ENCODE measurements around the gene WDR70. TPM values are rescaled to one million over a fixed set of nuclear protein-coding genes. Genes with fewer than 3 reads are reported as not detected.
"Not testable (repeated sequence)": the region's sequence is repeated elsewhere in the genome, so short reads cannot be mapped to it uniquely, and the experiment has no call there.

WDR70 gene
- total and polyA plus RNA-seq, 12 donors, result 9.2 to 26.0 (median 18.4) TPM

GRCh38 chr5:37517686-37518085 lies 138.6 kb downstream of the WDR70 start:
- no peaks in the 10 kb centered on the region for H3K4me1 ChIP-seq
- no peaks in the 10 kb centered on the region for H3K27me3 ChIP-seq
- WGBS, 2 donors, result 99% methylated on average over 3 of the region's 3 CpGs
- TF ChIP-seq, protein P1, sequence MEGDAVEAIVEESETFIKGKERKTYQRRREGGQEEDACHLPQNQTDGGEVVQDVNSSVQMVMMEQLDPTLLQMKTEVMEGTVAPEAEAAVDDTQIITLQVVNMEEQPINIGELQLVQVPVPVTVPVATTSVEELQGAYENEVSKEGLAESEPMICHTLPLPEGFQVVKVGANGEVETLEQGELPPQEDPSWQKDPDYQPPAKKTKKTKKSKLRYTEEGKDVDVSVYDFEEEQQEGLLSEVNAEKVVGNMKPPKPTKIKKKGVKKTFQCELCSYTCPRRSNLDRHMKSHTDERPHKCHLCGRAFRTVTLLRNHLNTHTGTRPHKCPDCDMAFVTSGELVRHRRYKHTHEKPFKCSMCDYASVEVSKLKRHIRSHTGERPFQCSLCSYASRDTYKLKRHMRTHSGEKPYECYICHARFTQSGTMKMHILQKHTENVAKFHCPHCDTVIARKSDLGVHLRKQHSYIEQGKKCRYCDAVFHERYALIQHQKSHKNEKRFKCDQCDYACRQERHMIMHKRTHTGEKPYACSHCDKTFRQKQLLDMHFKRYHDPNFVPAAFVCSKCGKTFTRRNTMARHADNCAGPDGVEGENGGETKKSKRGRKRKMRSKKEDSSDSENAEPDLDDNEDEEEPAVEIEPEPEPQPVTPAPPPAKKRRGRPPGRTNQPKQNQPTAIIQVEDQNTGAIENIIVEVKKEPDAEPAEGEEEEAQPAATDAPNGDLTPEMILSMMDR (IDR thresholded peaks at IDR 0.05), result no peak
- H3K9me3 ChIP-seq, result peaks cover 0 to 12% (median 0%) of the 10 kb centered on the region in 11 donors
- no peak overlapping the region for H3K4me3 ChIP-seq
- no peak overlapping the region for H3K27ac ChIP-seq
- H3K36me3 ChIP-seq, result peaks cover 0 to 42% (median 11%) of the 10 kb centered on the region in 9 donors
- no peak for DNase-seq
- ATAC-seq, result no peak
- intact Hi-C loops (cut with DNase I), result no loop called here

GRCh38 chr5:37518356-37518755 lies 139.2 kb downstream of the WDR70 start:
- H3K4me1 ChIP-seq; ATAC-seq; DNase-seq; H3K27me3 ChIP-seq; intact Hi-C loops (cut with DNase I); H3K27ac ChIP-seq; H3K4me3 ChIP-seq: not testable (repeated sequence)
- Histone ChIP-seq H3K9me3 (peaks cover 0 to 12% (median 0%) of the 10 kb centered on the region in 11 donors), H3K36me3 (peaks cover 0 to 47% (median 11%) of the 10 kb centered on the region in 9 donors)
- WGBS, 2 donors, result 97 to 99% methylated on average over 4 of the region's 5 CpGs

- Histone ChIP-seq H3K4me3 (no peak overlapping the region), H3K9me3 (peaks cover 0 to 12% (median 0%) of the 10 kb centered on the region in 11 donors), H3K27ac (no peak overlapping the region), H3K27me3 (no peaks in the 10 kb centered on the region), H3K36me3 (peaks cover 0 to 47% (median 11%) of the 10 kb centered on the region in 9 donors), H3K4me1 (no peaks in the 10 kb centered on the region)
- DNase-seq (no peak), ATAC-seq (no peak)
- 97 to 98% methylated on average over 36 to 43 of the region's 43 CpGs for WGBS, 2 donors
- TF ChIP-seq, protein P1 (IDR thresholded peaks at IDR 0.05), result no peak
- intact Hi-C loops (cut with DNase I), result no loop called here
These were observed 140.2 kb downstream of the WDR70 start for GRCh38 chr5:37519304-37519703.

- Histone ChIP-seq H3K27ac (no peak overlapping the region), H3K9me3 (peaks cover 0 to 12% (median 0%) of the 10 kb centered on the region in 11 donors), H3K27me3 (no peaks in the 10 kb centered on the region), H3K4me1 (no peaks in the 10 kb centered on the region), H3K4me3 (no peak overlapping the region), H3K36me3 (peaks cover 0 to 47% (median 11%) of the 10 kb centered on the region in 9 donors)
- WGBS, 2 donors, result 93 to 96% methylated on average over 1 of the region's 1 CpG
- DNase-seq, result no peak
- TF ChIP-seq, protein P1 (IDR thresholded peaks at IDR 0.05), result no peak
- intact Hi-C loops (cut with DNase I), result no loop called here
- no peak for ATAC-seq
These were observed 140.7 kb downstream of the WDR70 start for GRCh38 chr5:37519807-37520206.

DNA sequence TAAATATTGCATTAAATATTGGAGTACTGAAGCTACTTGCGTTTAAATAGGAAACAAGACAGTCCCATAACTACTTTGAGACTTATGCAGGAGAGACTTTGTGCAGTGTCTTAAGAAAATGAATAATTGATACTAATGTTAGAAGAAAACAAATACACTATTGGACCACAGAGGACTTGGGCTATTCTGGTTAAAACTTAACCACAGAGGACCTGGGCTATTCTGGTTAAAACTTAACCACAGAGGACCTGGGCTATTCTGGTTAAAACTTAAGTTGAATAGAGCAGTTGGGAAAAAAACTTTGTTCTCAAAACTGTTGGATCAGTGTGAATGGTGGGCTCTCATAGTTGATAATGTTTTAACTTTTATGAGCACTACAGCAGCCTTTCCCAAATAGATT lies 141.7 kb downstream of the WDR70 start:
- WGBS, 2 donors, result 97 to 100% methylated on average over 1 of the region's 1 CpG
- Histone ChIP-seq H3K36me3 (peaks cover 0 to 47% (median 11%) of the 10 kb centered on the region in 9 donors), H3K9me3 (peaks cover 0 to 12% (median 0%) of the 10 kb centered on the region in 11 donors), H3K27me3 (no peaks in the 10 kb centered on the region), H3K27ac (no peak overlapping the region), H3K4me1 (no peaks in the 10 kb centered on the region), H3K4me3 (no peak overlapping the region)
- DNase-seq (no peak), ATAC-seq (no peak)
- intact Hi-C loops (cut with DNase I), result no loop called here
- TF ChIP-seq, protein P1 (IDR thresholded peaks at IDR 0.05), result no peak
